ENCODE results near the gene KIRREL1.

KIRREL1 gene

DNA sequence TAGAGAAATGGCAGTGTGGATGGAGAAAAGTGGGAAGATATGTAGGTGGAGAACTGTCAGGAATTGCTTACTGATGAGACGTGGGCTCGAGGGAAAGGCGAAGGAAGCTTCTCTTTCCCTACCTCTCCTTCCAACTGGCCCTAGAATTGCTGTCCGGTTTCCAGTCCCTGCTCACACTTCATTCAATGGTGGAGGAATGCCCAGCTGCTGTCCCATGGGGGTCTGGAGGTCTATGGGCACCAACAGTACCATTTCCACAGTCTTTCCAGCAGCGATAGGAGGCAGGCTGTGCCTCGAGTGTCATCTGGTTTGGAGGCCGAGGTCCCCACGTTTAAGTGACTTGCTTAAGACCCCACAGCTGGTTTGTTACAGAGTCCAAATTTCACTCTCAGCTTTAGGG lies 155.7 kb downstream of the KIRREL1 start:
- DNase-seq = no peak
